Measurements from ENCODE around the gene CRYGC. TPM values are rescaled to one million over a fixed set of nuclear protein-coding genes. Genes with fewer than 3 reads are reported as not detected.

The CRYGC gene
- total and polyA plus RNA-seq, 2 of the 13 experiments (the other 11 are each of a cell fraction or from before 2014, with no cell fraction given), result 0.20 to 0.27 TPM

GRCh38 chr2:208130712-208131110, 1.1 kb upstream of the CRYGC start (continued):
- TF ChIP-seq KAT7 (CRISPR knock-in tag; IDR thresholded peaks at IDR 0.05; ENCODE audit: borderline replicate concordance) (no peak), ZMYM2 (CRISPR knock-in tag; IDR thresholded peaks at IDR 0.05) (no peak), PRDM15 (CRISPR knock-in tag; IDR thresholded peaks at IDR 0.05) (no peak), MAFF (IDR thresholded peaks at IDR 0.05; ENCODE audit: low read depth, low read length) (no peak), NFRKB (IDR thresholded peaks at IDR 0.05) (no peak), NFATC3 (CRISPR knock-in tag; IDR thresholded peaks at IDR 0.05) (no peak), PLRG1 (conservative IDR thresholded peaks at IDR 0.05) (no peak), RARA (CRISPR knock-in tag; IDR thresholded peaks at IDR 0.05) (no peak), MED8 (CRISPR knock-in tag; IDR thresholded peaks at IDR 0.05; ENCODE audit: insufficient replicate concordance) (no peak), ZNF644 (CRISPR knock-in tag; IDR thresholded peaks at IDR 0.05; ENCODE audit: low read depth) (no peak), ZNF670 (CRISPR knock-in tag; IDR thresholded peaks at IDR 0.05; ENCODE audit: borderline replicate concordance) (no peak), ZNF253 (CRISPR knock-in tag; IDR thresholded peaks at IDR 0.05; ENCODE audit: borderline replicate concordance) (no peak), LRRFIP1 (CRISPR knock-in tag; conservative IDR thresholded peaks at IDR 0.05) (no peak), ZNF850 (CRISPR knock-in tag; conservative IDR thresholded peaks at IDR 0.05) (no peak), KLF16 (CRISPR knock-in tag; IDR thresholded peaks at IDR 0.05) (peak in 1 of 2 experiments; percentile 4; a peak in 1 of 4 replicates), NCOA1 (CRISPR knock-in tag; IDR thresholded peaks at IDR 0.05) (peak; percentile 16; the same call in 1 of the 2 replicates), MATR3 (CRISPR knock-in tag; IDR thresholded peaks at IDR 0.05) (no peak), ZNF451 (CRISPR knock-in tag; IDR thresholded peaks at IDR 0.05) (no peak), ZBTB39 (CRISPR knock-in tag; IDR thresholded peaks at IDR 0.05) (no peak)

Measured in HepG2 (cell line).